Measurements from ENCODE around the gene CROCC.

The CROCC gene

DNA sequence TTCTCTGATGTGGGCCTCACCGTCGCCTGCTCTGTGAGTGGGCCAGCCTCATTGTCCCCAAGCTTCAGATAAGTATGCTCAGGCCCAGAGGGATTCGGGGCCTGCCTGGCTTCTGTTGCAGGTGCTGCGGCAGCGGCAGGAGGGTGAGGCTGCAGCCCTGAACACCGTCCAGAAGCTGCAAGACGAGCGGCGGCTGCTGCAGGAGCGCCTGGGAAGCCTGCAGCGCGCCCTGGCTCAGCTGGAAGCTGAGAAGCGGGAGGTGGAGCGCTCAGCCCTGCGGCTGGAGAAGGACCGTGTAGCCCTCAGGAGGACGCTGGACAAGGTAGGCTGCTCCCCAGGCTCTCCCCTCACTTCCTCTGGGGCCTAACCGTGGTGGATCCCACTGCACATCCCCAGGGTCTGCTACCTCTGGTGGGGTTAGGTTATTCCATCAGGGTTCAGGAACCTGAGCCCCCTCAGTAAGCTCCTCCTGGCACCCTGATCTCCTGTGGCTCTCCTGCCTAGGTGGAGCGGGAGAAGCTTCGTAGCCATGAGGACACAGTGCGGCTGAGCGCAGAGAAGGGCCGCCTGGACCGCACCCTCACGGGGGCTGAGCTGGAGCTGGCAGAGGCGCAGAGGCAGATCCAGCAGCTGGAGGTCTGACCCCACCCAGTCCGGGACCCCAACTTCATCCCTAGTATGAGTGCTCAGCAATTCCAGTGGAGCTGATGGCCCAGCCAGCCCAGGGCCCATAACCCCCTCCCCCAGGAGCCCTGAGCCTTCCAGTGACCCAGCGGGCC is 48.6 kb downstream of the CROCC start:
- H3K27ac ChIP-seq: no peak overlapping the region
- TF ChIP-seq, protein P1, sequence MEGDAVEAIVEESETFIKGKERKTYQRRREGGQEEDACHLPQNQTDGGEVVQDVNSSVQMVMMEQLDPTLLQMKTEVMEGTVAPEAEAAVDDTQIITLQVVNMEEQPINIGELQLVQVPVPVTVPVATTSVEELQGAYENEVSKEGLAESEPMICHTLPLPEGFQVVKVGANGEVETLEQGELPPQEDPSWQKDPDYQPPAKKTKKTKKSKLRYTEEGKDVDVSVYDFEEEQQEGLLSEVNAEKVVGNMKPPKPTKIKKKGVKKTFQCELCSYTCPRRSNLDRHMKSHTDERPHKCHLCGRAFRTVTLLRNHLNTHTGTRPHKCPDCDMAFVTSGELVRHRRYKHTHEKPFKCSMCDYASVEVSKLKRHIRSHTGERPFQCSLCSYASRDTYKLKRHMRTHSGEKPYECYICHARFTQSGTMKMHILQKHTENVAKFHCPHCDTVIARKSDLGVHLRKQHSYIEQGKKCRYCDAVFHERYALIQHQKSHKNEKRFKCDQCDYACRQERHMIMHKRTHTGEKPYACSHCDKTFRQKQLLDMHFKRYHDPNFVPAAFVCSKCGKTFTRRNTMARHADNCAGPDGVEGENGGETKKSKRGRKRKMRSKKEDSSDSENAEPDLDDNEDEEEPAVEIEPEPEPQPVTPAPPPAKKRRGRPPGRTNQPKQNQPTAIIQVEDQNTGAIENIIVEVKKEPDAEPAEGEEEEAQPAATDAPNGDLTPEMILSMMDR (conservative IDR thresholded peaks at IDR 0.05): no peak

GRCh38 chr1:16971341-16972188 is 49.8 kb downstream of the CROCC start:
- no peak overlapping the region for H3K27ac ChIP-seq
- TF ChIP-seq, protein P1 (conservative IDR thresholded peaks at IDR 0.05): no peak

DNA sequence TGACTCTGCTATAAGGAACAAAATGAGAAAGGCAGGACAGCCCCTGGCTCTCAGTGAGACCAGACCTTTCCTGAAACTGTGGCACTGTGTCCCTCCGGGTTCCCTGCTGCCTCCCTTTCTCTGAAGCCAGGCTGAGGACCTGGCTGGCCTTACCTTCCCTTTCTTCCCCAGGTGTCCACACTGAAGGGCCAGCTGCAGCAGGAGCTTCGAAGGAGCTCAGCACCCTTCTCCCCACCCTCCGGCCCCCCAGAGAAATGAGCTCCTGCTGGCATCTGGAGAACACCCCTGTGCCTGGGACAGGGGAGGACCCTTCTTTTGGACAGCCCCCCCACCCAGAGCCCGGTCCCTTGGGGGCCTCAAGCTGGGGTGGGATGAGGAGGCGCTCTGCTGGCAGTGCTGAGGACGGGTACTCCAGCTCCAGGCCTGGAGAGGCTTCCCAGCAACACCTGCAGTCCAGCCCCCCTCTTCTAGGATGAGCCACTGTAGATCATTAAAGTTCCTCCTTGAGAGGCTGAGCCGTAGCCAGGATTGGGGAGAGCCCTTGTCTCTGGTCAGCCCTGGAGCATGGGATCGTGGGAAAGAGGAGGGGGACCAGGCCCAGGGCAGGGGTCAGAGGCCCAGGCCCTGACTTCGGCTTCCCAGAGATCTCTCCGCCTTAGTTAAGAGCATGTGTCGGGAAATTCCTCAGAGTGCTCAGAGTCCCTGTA is 50.6 kb downstream of the CROCC start:
- TF ChIP-seq, protein P1 (conservative IDR thresholded peaks at IDR 0.05): no peak
- H3K27ac ChIP-seq: no peak overlapping the region

GRCh38 chr1:16973215-16973614 is 51.5 kb downstream of the CROCC start:
- H3K27ac ChIP-seq: no peak overlapping the region
- TF ChIP-seq, protein P1 (conservative IDR thresholded peaks at IDR 0.05): no peak

GRCh38 chr1:16975211-16975610 is 53.5 kb downstream of the CROCC start:
- TF ChIP-seq, protein P1 (conservative IDR thresholded peaks at IDR 0.05): no peak
- H3K27ac ChIP-seq: no peak overlapping the region

- H3K27ac ChIP-seq: no peak overlapping the region
- TF ChIP-seq, protein P1 (conservative IDR thresholded peaks at IDR 0.05): no peak
Measured at GRCh38 chr1:16975838-16976237, 54.1 kb downstream of the CROCC start.

DNA sequence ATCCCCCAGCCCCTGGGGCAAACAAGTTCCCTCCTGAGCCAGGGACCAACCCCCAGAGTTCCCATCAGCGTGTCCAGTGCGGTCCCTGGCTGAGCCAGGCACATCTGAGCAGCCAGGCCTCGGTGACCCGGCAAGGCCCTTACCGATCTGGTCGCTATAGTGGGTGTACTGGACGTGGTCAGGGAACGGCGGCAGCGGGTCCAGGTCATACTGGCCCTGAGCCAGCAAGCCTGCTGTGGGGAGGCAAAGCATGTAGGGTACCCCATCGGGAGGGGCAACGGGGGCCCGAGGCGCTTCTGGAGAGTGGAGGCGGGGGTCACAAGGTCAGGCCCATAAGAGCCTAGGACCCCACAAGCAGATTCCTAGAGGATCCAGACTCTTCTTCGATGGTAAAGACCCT is 55.2 kb downstream of the CROCC start:
- no peak overlapping the region for H3K27ac ChIP-seq
- TF ChIP-seq, protein P1 (conservative IDR thresholded peaks at IDR 0.05): no peak
